HepG2 (cell line): ENCODE data around the gene HIGD1C. TPM values are rescaled to one million over a fixed set of nuclear protein-coding genes. Genes with fewer than 3 reads are reported as not detected.
A peak's percentile ranks its signal among the peaks of the same experiment; 100 is the strongest.

Experiments
- CENPBD1 ChIP-seq: sonication (generic); formaldehyde crosslinking; IDR thresholded peaks from 2 replicates; pipeline ENCODE4 v1.8.0; 2022; ENCODE audit warnings: missing genetic modification reagents, low read depth, mild to moderate bottlenecking, borderline replicate concordance
- HNF4A ChIP-seq: sonication (generic); formaldehyde crosslinking; IDR thresholded peaks from 2 replicates; pipeline ENCODE4 v1.4.0; 2020; ENCODE audit warnings: missing genetic modification reagents
- KAT2B ChIP-seq: fragments of 150-350 bp; IDR thresholded peaks from 2 replicates; pipeline ENCODE4 v1.6.1; 2014; ENCODE audit warnings: low read depth, low read length, borderline replicate concordance
- MATR3 ChIP-seq: sonication (generic); formaldehyde crosslinking; IDR thresholded peaks from 2 replicates; pipeline ENCODE4 v1.4.0; 2020; ENCODE audit warnings: missing genetic modification reagents
- MEIS1 ChIP-seq: sonication (generic); formaldehyde crosslinking; IDR thresholded peaks from 2 replicates; pipeline ENCODE4 v1.9.0; 2021; ENCODE audit warnings: mild to moderate bottlenecking, missing genetic modification reagents, moderate library complexity, borderline replicate concordance
- PAX8 ChIP-seq: sonication (generic); formaldehyde crosslinking; IDR thresholded peaks from 2 replicates; pipeline ENCODE4 v1.8.0; 2022; ENCODE audit warnings: mild to moderate bottlenecking, missing genetic modification reagents, borderline replicate concordance
- RNF2 ChIP-seq: fragments of 450-650 bp; conservative IDR thresholded peaks from 2 replicates; pipeline ENCODE4 v1.6.1; 2016; ENCODE audit warnings: low read depth
- RXRB ChIP-seq: IDR thresholded peaks from 2 replicates; pipeline ENCODE4 v1.6.1; 2016; ENCODE audit warnings: borderline replicate concordance, missing genetic modification reagents, missing compliant biosample characterization
- ZC3H13 ChIP-seq: sonication (generic); formaldehyde crosslinking; IDR thresholded peaks from 2 replicates; pipeline ENCODE4 v1.8.1; 2023; ENCODE audit warnings: mild to moderate bottlenecking, missing genetic modification reagents, moderate library complexity
- ZFP41 ChIP-seq: sonication (generic); formaldehyde crosslinking; IDR thresholded peaks from 2 replicates; pipeline ENCODE4 v1.4.0; 2020; ENCODE audit warnings: mild to moderate bottlenecking, missing genetic modification reagents, borderline replicate concordance
- ZNF205 ChIP-seq: IDR thresholded peaks from 2 replicates; pipeline ENCODE4 v1.6.1; 2018; ENCODE audit warnings: missing biosample characterization, missing genetic modification reagents
- ZNF281 ChIP-seq: sonication (generic); formaldehyde crosslinking; IDR thresholded peaks from 2 replicates; pipeline ENCODE4 v1.4.0; 2020; ENCODE audit warnings: missing genetic modification reagents, borderline replicate concordance
- ZNF382 ChIP-seq: sonication (generic); formaldehyde crosslinking; IDR thresholded peaks from 2 replicates; pipeline ENCODE4 v1.5.0; 2020; ENCODE audit warnings: missing genetic modification reagents, mild to moderate bottlenecking, borderline replicate concordance
- ZNF546 ChIP-seq: sonication (generic); formaldehyde crosslinking; conservative IDR thresholded peaks from 2 replicates; pipeline ENCODE4 v1.8.1; 2023; ENCODE audit warnings: mild to moderate bottlenecking, missing genetic modification reagents
- ZNF766 ChIP-seq: sonication (generic); formaldehyde crosslinking; IDR thresholded peaks from 2 replicates; pipeline ENCODE4 v1.5.0; 2020; ENCODE audit warnings: missing genetic modification reagents, borderline replicate concordance
- polyA plus RNA-seq, 8 experiments: library from polyadenylated mRNA; depleted of rRNA in 3 of 8; stranded (reverse) in 7 of 8; unstranded in 1 of 8; fragments of >200 nt; fragmentation: Illumina TruSeq in 4 of 8; extraction: Trizol in 4 of 8; gene quantifications; 2 replicates each; pipeline versions ENCODE4 v1.2.1 to v1.2.3, GENCODE V29; 2011 to 2016; ENCODE audit warnings: low read depth in 4 of 8, missing spikeins in 1 of 8, mixed read lengths in 1 of 8; ENCODE audit not compliant: insufficient read depth in 1 of 8
- total RNA-seq, 5 experiments: library from RNA; depleted of rRNA; stranded (reverse); fragments of >200 nt; fragmentation: Illumina TruSeq; extraction: Trizol; gene quantifications; 2 replicates each; pipeline ENCODE4 v1.2.3, GENCODE V29; 2016; ENCODE audit warnings: low read depth in 1 of 5
- TF ChIP-seq, protein P1 (sequence below): sonication (generic); formaldehyde crosslinking; IDR thresholded peaks from 2 replicates; pipeline ENCODE4 v1.4.0; 2020; ENCODE audit warnings: missing genetic modification reagents, borderline replicate concordance
- TF ChIP-seq, protein P2 (sequence below): sonication (generic); formaldehyde crosslinking; IDR thresholded peaks from 2 replicates; pipeline ENCODE4 v1.5.0; 2020; ENCODE audit warnings: missing genetic modification reagents
- TF ChIP-seq, protein P3 (sequence below): sonication (generic); IDR thresholded peaks from 2 replicates; pipeline ENCODE4 v1.6.1; 2016; ENCODE audit warnings: low read depth, borderline replicate concordance
- TF ChIP-seq, protein P4 (sequence below): sonication (generic); formaldehyde crosslinking; IDR thresholded peaks from 2 replicates; pipeline ENCODE4 v1.5.0; 2020; ENCODE audit warnings: missing genetic modification reagents, mild to moderate bottlenecking, borderline replicate concordance

The HIGD1C gene
- total and polyA plus RNA-seq, 2 of the 13 experiments (the other 11 are each of a cell fraction or from before 2014, with no cell fraction given) = not detected

DNA sequence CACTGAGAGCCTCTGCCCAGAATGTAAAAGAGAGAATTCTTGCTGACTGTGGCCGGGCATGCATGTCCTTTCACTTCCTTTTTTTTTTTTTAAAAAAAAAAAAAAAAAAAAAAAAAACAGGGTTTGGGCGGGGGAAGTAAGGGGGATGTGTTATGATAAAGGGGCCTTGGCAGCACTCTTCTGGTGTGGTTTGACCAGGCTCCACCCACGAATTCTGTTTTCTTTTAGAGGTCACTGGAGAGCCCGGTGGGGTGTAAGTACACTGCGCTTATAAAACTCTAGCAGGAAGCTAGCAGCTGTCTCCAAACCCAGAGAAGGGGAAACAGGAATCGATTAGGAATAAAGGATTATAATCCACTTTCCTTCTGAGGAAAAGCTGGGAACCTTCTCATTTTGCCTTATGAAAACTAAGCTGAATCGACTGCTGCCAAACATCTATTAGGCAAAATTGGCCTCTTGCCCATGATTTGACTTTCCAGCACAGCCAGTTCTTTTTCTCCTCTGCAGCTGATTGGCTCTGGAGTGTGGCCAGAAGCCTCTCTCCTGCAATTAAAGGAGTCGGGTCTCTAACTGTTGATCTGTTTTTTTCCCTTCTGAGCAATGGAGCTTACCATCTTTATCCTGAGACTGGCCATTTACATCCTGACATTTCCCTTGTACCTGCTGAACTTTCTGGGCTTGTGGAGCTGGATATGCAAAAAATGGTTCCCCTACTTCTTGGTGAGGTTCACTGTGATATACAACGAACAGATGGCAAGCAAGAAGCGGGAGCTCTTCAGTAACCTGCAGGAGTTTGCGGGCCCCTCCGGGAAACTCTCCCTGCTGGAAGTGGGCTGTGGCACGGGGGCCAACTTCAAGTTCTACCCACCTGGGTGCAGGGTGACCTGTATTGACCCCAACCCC is 27.7 kb upstream of the HIGD1C start (continued):
- TF ChIP-seq ZNF281 (CRISPR knock-in tag) = no peak
- TF ChIP-seq, protein P1, sequence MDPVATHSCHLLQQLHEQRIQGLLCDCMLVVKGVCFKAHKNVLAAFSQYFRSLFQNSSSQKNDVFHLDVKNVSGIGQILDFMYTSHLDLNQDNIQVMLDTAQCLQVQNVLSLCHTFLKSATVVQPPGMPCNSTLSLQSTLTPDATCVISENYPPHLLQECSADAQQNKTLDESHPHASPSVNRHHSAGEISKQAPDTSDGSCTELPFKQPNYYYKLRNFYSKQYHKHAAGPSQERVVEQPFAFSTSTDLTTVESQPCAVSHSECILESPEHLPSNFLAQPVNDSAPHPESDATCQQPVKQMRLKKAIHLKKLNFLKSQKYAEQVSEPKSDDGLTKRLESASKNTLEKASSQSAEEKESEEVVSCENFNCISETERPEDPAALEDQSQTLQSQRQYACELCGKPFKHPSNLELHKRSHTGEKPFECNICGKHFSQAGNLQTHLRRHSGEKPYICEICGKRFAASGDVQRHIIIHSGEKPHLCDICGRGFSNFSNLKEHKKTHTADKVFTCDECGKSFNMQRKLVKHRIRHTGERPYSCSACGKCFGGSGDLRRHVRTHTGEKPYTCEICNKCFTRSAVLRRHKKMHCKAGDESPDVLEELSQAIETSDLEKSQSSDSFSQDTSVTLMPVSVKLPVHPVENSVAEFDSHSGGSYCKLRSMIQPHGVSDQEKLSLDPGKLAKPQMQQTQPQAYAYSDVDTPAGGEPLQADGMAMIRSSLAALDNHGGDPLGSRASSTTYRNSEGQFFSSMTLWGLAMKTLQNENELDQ (CRISPR knock-in tag) = no peak
- no peak for TF ChIP-seq MEIS1 (CRISPR knock-in tag)
- no peak for TF ChIP-seq ZC3H13
- TF ChIP-seq CENPBD1 (CRISPR knock-in tag) = no peak
- no peak for TF ChIP-seq ZNF766 (CRISPR knock-in tag)
- peak; percentile 39; the same call in 1 of the 2 replicates for TF ChIP-seq ZNF205 (CRISPR knock-in tag)
- TF ChIP-seq PAX8 = no peak
- TF ChIP-seq KAT2B = no peak
- TF ChIP-seq MATR3 (CRISPR knock-in tag) = no peak
- TF ChIP-seq, protein P2, sequence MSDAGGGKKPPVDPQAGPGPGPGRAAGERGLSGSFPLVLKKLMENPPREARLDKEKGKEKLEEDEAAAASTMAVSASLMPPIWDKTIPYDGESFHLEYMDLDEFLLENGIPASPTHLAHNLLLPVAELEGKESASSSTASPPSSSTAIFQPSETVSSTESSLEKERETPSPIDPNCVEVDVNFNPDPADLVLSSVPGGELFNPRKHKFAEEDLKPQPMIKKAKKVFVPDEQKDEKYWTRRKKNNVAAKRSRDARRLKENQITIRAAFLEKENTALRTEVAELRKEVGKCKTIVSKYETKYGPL = no peak
- no peak for TF ChIP-seq RXRB (CRISPR knock-in tag)
- TF ChIP-seq, protein P3, sequence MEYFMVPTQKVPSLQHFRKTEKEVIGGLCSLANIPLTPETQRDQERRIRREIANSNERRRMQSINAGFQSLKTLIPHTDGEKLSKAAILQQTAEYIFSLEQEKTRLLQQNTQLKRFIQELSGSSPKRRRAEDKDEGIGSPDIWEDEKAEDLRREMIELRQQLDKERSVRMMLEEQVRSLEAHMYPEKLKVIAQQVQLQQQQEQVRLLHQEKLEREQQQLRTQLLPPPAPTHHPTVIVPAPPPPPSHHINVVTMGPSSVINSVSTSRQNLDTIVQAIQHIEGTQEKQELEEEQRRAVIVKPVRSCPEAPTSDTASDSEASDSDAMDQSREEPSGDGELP = peak; percentile 38; the same call in 1 of the 2 replicates
- no peak for TF ChIP-seq RNF2
- TF ChIP-seq ZNF382 = no peak
- no peak for TF ChIP-seq HNF4A (CRISPR knock-in tag)
- TF ChIP-seq ZFP41 (CRISPR knock-in tag) = no peak
- TF ChIP-seq ZNF546 (CRISPR knock-in tag) = no peak
- TF ChIP-seq, protein P4, sequence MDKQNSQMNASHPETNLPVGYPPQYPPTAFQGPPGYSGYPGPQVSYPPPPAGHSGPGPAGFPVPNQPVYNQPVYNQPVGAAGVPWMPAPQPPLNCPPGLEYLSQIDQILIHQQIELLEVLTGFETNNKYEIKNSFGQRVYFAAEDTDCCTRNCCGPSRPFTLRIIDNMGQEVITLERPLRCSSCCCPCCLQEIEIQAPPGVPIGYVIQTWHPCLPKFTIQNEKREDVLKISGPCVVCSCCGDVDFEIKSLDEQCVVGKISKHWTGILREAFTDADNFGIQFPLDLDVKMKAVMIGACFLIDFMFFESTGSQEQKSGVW (CRISPR knock-in tag) = no peak
